Upper lobe of left lung (tissue), 6 donors: ENCODE results near the gene KIF22. TPM values are rescaled to one million over a fixed set of nuclear protein-coding genes. Genes with fewer than 3 reads are reported as not detected.

Experiments
- ATAC-seq, 2 donors: fragments of 200-7000 bp; cut with Tn5 transposase; one replicate each; pipeline ENCODE4 v1.9.1; 2022; ENCODE audit warnings: mild to moderate bottlenecking in 2 of 2, moderate library complexity in 2 of 2; ENCODE audit not compliant: low FRiP score in 2 of 2
- DNase-seq, 2 donors: peaks; one replicate each; pipeline ENCODE4 v3.0.0-alpha.2; 2019 to 2020
- H3K27ac ChIP-seq, 4 donors: fragments of 200-600 bp; sonication (generic); one replicate each; pipeline ENCODE4 v1.5.1; 2016 to 2019
- H3K27me3 ChIP-seq, 4 donors: fragments of 200-600 bp; sonication (generic); one replicate each; pipeline ENCODE4 v1.5.1; 2017 to 2019
- H3K36me3 ChIP-seq, 4 donors: fragments of 200-600 bp; sonication (generic); one replicate each; pipeline ENCODE4 v1.5.1; 2016 to 2019
- H3K4me1 ChIP-seq, 4 donors: fragments of 200-600 bp; sonication (generic); one replicate each; pipeline ENCODE4 v1.5.1; 2018 to 2019
- H3K4me3 ChIP-seq, 4 donors: fragments of 200-600 bp; sonication (generic); one replicate each; pipeline ENCODE4 v1.5.1; 2017 to 2019; ENCODE audit warnings: mild to moderate bottlenecking in 2 of 4, moderate library complexity in 1 of 4
- H3K9me3 ChIP-seq, 4 donors: fragments of 200-600 bp; sonication (generic); one replicate each; pipeline ENCODE4 v1.5.1; 2018 to 2019
- EP300 ChIP-seq, 4 donors: sonication (generic); formaldehyde crosslinking; IDR thresholded peaks; one replicate each; pipeline ENCODE4 v1.5.1; 2017; ENCODE audit warnings: antibody characterized with exemption in 4 of 4, control low read depth in 2 of 4
- POLR2A ChIP-seq, 4 donors: fragments of 450-650 bp; IDR thresholded peaks; one replicate each; pipeline ENCODE4 v1.5.1; 2016 to 2017; ENCODE audit warnings: antibody characterized with exemption in 4 of 4, mild to moderate bottlenecking in 2 of 4
- POLR2AphosphoS5 ChIP-seq, 2 donors: sonication (generic); formaldehyde crosslinking; IDR thresholded peaks; one replicate each; pipeline ENCODE4 v1.5.1; 2017; ENCODE audit warnings: antibody characterized with exemption in 2 of 2
- WGBS, 2 donors: methylation state at CpG; one replicate each; pipeline ENCODE4 v1.1.5; 2017 to 2018; 5-methylcytosine and 5-hydroxymethylcytosine counted together
- total RNA-seq, 6 donors: library from RNA; depleted of rRNA in 4 of 6; stranded (reverse); fragments of >200 nt in 4 of 6; gene quantifications; one replicate each; pipeline versions ENCODE4 v1.1.0 to v1.2.1, GENCODE V29; 2016 to 2021
- TF ChIP-seq, protein P1 (sequence below), 6 experiments: fragments of 450-650 bp in 4 of 6; fragments of 200-600 bp in 2 of 6; sonication (generic) in 2 of 6; IDR thresholded peaks; one replicate each; pipeline ENCODE4 v1.5.1; 2016 to 2019; ENCODE audit warnings: antibody characterized with exemption in 6 of 6
- donor health status: DM: no; HTN: no; CAD: no; lungs with moderate emphysema.
- donor health status: DM: no; HTN: yes; CAD: no; lungs with severe emphysema.

KIF22 gene
- total RNA-seq, 6 donors from 2014 or later, result 9.1 to 43.5 (median 26.6) TPM

DNA sequence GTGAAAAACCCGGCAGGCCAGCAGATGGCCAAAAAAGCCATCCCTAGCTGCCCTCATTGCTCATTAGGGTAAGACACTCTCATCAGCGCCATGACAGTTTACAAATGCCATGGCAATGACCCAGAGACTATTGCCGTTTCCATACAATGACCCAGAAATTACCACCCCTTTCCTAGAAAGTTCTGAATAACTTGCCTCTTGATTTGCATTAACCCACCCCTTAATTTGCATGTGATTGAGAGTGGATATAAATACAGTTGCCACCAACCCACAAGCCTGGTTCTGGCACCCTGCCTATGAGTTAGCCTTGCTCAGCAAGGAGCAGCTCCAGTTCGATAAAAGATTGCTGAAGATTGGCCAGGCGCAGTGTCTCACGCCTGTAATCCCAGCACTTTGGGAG lies 28.7 kb upstream of the KIF22 start:
- no peaks in the 10 kb centered on the region for H3K27me3 ChIP-seq
- WGBS, 2 donors, result 78 to 87% methylated on average over 6 of the region's 6 CpGs
- H3K4me1 ChIP-seq, result peaks cover 0 to 19% (median 8%) of the 10 kb centered on the region in 4 donors
- no peak for TF ChIP-seq POLR2A (IDR thresholded peaks at IDR 0.05)
- TF ChIP-seq, protein P1, sequence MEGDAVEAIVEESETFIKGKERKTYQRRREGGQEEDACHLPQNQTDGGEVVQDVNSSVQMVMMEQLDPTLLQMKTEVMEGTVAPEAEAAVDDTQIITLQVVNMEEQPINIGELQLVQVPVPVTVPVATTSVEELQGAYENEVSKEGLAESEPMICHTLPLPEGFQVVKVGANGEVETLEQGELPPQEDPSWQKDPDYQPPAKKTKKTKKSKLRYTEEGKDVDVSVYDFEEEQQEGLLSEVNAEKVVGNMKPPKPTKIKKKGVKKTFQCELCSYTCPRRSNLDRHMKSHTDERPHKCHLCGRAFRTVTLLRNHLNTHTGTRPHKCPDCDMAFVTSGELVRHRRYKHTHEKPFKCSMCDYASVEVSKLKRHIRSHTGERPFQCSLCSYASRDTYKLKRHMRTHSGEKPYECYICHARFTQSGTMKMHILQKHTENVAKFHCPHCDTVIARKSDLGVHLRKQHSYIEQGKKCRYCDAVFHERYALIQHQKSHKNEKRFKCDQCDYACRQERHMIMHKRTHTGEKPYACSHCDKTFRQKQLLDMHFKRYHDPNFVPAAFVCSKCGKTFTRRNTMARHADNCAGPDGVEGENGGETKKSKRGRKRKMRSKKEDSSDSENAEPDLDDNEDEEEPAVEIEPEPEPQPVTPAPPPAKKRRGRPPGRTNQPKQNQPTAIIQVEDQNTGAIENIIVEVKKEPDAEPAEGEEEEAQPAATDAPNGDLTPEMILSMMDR (IDR thresholded peaks at IDR 0.05), result no peak
- no peak for TF ChIP-seq POLR2AphosphoS5 (IDR thresholded peaks at IDR 0.05)
- no peak for TF ChIP-seq EP300 (IDR thresholded peaks at IDR 0.05)
- H3K36me3 ChIP-seq, result no peaks in the 10 kb centered on the region
- DNase-seq (no peak), ATAC-seq (no peak)
- H3K4me3 ChIP-seq, result no peak overlapping the region
- H3K9me3 ChIP-seq, result no peaks in the 10 kb centered on the region
- H3K27ac ChIP-seq, result no peak overlapping the region

DNA sequence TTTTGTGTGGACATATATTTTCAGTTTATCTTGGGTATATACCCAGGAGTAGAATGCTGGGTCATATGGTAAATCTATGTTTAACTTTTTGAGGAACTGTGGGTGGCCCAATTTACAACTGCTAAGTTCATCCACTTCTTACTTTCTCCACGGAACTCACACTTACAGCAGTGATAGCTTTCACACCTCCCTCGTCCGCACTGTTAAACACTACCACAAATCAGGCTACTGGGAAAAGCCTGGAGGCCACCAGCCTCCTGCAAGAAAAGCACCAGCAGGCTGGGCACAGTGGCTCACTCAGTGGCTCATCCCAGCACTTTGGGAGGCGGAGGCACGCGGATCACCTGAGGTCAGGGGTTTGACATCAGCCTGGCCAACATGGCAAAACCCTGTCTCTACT lies 27.2 kb upstream of the KIF22 start:
- Histone ChIP-seq H3K27me3 (no peaks in the 10 kb centered on the region), H3K4me1 (peaks cover 0 to 7% (median 0%) of the 10 kb centered on the region in 4 donors), H3K27ac (no peak overlapping the region), H3K36me3 (no peaks in the 10 kb centered on the region), H3K9me3 (no peaks in the 10 kb centered on the region), H3K4me3 (no peak overlapping the region)
- WGBS, 2 donors, result 79 to 84% methylated on average over 6 of the region's 6 CpGs
- ATAC-seq (no peak), DNase-seq (no peak)
- TF ChIP-seq, protein P1 (IDR thresholded peaks at IDR 0.05), result no peak
- TF ChIP-seq POLR2A (IDR thresholded peaks at IDR 0.05) (no peak), POLR2AphosphoS5 (IDR thresholded peaks at IDR 0.05) (no peak), EP300 (IDR thresholded peaks at IDR 0.05) (no peak)

DNA sequence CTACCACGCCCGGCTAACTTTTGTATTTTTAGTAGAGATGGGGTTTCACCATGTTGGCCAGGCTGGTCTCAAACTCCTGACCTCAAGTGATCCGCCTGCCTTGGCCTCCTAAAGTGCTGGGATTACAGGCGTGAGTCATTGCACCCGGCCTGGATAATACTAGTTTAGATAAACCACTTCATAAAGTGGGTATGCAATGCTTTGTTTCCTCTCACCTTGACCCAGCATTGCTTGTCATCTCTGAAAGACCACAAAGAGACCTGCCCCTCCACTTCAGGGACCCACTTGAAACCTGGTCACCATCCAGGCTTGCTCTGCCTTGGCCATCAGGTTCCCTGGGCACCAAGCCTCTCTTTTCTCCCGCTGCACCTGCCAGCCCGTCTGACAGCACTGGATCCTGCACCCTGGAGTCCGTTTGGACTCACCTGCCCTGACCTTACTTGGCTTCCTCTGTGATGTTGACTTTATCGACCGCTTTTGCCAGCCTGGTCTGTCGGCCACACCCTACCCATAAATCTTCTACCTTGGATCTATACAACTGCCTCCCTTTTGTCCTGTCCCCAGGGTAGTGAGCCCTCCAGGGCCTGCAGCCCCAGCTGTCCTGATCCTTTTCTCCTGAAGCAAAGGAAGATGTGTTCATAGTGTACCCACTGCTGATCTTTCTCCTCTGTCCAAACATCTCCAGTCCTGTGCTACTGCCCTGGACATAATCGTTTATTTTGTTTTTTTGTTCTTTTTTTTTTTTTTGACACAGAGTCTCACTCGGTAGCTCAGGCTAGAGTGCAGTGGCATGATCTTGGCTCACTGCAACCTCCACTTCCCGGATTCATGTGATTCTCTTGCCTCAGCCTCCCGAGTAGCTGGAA lies 25.2 kb upstream of the KIF22 start:
- Histone ChIP-seq H3K27me3 (no peaks in the 10 kb centered on the region), H3K9me3 (no peaks in the 10 kb centered on the region), H3K27ac (peak overlapping the region in 2 of 4 donors; percentile 13 to 30), H3K4me1 (peaks cover 0 to 4% (median 0%) of the 10 kb centered on the region in 4 donors), H3K4me3 (no peak overlapping the region), H3K36me3 (no peaks in the 10 kb centered on the region)
- whole genome bisulfite sequencing, 2 donors, result 67 to 68% methylated on average over 15 of the region's 15 CpGs
- peak; percentile 39 to 87 for ATAC-seq
- TF ChIP-seq, protein P1 (IDR thresholded peaks at IDR 0.05), result no peak
- TF ChIP-seq EP300 (IDR thresholded peaks at IDR 0.05), result peak in 1 of 4 donors; percentile 7
- TF ChIP-seq POLR2A (IDR thresholded peaks at IDR 0.05), result peak in 1 of 4 donors; percentile 12
- peak in 1 of 2 donors; percentile 13 for TF ChIP-seq POLR2AphosphoS5 (IDR thresholded peaks at IDR 0.05)
- peak in 1 of 2 donors; percentile 91 for DNase-seq

DNA sequence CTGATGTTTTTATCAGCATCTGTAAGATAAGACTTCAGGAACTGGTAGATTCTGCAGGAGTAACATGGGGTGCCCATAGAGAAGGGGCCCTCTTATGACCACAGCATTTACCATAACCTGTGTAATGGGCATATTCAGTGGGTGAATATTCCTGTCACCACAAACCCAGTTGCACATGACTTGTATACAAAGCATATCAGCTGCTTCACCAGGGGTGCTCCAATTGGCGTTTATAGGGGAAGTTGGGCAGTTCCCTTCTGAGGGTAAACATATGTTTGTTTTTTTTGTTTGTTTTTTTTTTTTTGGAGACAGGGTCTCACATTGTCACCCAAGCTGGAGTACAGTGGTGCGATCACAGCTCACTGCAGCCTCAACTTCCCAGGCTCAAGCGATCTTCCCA lies 24.0 kb upstream of the KIF22 start:
- Histone ChIP-seq H3K36me3 (no peaks in the 10 kb centered on the region), H3K4me3 (no peak overlapping the region), H3K27ac (no peak overlapping the region), H3K27me3 (no peaks in the 10 kb centered on the region), H3K9me3 (no peaks in the 10 kb centered on the region), H3K4me1 (peaks cover 0 to 4% (median 0%) of the 10 kb centered on the region in 4 donors)
- 74 to 77% methylated on average over 3 of the region's 3 CpGs for WGBS, 2 donors
- TF ChIP-seq, protein P1 (IDR thresholded peaks at IDR 0.05), result no peak
- TF ChIP-seq POLR2AphosphoS5 (IDR thresholded peaks at IDR 0.05) (no peak), EP300 (IDR thresholded peaks at IDR 0.05) (no peak), POLR2A (IDR thresholded peaks at IDR 0.05) (no peak)
- DNase-seq, result no peak
- ATAC-seq, result no peak
